LoVo (cell line): ENCODE measurements around the gene ELP1.
"Not testable (repeated sequence)": the region's sequence is repeated elsewhere in the genome, so short reads cannot be mapped to it uniquely, and the experiment has no call there.

Source experiments
- DNase-seq: peaks from one replicate; pipeline ENCODE4 v3.0.0-alpha.2; 2016; ENCODE audit warnings: low spot score

The ELP1 gene, protein sequence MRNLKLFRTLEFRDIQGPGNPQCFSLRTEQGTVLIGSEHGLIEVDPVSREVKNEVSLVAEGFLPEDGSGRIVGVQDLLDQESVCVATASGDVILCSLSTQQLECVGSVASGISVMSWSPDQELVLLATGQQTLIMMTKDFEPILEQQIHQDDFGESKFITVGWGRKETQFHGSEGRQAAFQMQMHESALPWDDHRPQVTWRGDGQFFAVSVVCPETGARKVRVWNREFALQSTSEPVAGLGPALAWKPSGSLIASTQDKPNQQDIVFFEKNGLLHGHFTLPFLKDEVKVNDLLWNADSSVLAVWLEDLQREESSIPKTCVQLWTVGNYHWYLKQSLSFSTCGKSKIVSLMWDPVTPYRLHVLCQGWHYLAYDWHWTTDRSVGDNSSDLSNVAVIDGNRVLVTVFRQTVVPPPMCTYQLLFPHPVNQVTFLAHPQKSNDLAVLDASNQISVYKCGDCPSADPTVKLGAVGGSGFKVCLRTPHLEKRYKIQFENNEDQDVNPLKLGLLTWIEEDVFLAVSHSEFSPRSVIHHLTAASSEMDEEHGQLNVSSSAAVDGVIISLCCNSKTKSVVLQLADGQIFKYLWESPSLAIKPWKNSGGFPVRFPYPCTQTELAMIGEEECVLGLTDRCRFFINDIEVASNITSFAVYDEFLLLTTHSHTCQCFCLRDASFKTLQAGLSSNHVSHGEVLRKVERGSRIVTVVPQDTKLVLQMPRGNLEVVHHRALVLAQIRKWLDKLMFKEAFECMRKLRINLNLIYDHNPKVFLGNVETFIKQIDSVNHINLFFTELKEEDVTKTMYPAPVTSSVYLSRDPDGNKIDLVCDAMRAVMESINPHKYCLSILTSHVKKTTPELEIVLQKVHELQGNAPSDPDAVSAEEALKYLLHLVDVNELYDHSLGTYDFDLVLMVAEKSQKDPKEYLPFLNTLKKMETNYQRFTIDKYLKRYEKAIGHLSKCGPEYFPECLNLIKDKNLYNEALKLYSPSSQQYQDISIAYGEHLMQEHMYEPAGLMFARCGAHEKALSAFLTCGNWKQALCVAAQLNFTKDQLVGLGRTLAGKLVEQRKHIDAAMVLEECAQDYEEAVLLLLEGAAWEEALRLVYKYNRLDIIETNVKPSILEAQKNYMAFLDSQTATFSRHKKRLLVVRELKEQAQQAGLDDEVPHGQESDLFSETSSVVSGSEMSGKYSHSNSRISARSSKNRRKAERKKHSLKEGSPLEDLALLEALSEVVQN (N-terminal part only)

GRCh38 chr9:108933718-108934322 is at the start of gene ELP1:
ELP1 (minus strand) TSS chr9:108934124; CDS start chr9:108931146, 2,978 bp downstream.
- peak; percentile 93 for DNase-seq

DNA sequence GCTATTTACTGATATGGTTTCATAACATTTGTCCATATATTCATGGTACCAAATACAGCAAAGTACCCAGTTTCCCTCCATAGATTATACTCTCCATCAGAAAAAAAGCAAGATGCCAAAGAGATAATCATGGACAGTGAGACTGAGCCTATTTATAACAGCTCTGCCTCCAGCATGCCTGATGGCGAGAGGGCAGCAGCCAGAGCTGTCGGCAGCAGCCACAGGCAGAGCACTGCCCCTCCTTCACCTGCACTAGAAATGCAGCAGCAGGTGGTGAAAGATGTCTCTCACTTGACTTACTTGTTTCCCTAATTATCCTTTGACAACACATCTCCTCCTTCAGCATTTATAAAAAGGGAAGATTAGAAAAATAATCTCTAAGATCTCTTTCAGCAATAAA is 47.0 kb upstream of the ELP1 start:
- no peak for DNase-seq

GRCh38 chr9:108978205-108978604 is 44.3 kb upstream of the ELP1 start:
- DNase-seq: no peak

DNA sequence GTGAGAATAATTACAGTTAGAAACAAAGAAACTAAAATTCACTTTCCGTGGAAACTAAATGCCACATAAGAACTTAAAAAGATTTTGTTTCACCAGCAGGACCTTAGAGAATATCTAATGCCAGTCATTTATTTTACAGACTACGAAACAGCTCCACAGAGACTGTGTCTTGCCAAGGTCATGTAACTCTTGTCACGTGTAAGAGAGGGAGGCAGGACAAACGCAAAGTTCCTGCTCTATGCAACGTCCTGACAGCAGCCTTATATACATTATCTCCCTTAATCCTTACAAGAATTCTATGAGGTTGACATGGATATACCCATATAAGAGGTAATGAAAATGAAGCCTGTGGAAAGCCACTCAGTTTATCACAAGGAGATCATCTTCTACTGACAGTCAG is 40.0 kb upstream of the ELP1 start:
- DNase-seq: no peak

GRCh38 chr9:108972626-108973209 is 38.8 kb upstream of the ELP1 start:
- DNase-seq: no peak

GRCh38 chr9:108972186-108972585 is 38.3 kb upstream of the ELP1 start:
- no peak for DNase-seq

- not testable (repeated sequence) for DNase-seq
Measured at GRCh38 chr9:108971392-108971791, 37.5 kb upstream of the ELP1 start.

DNA sequence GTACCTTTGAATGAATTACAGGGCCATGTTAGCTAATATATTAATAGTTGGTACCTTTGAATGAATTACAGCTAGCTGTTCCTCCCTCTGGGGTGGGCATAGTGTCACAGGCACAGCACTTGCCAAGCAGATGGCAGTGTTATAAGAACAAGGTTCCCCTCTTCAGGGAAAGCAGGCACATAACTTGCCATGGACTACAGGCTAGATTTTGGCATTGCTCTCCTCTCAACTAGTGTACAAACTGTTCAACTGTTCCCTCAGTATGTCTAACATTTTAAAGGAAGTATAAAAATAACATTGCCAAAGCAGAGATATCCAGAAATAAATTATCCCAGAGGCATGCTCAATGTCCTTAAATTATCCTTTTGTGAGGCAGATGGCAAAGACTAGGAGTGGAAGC is 34.0 kb upstream of the ELP1 start:
- no peak for DNase-seq

DNA sequence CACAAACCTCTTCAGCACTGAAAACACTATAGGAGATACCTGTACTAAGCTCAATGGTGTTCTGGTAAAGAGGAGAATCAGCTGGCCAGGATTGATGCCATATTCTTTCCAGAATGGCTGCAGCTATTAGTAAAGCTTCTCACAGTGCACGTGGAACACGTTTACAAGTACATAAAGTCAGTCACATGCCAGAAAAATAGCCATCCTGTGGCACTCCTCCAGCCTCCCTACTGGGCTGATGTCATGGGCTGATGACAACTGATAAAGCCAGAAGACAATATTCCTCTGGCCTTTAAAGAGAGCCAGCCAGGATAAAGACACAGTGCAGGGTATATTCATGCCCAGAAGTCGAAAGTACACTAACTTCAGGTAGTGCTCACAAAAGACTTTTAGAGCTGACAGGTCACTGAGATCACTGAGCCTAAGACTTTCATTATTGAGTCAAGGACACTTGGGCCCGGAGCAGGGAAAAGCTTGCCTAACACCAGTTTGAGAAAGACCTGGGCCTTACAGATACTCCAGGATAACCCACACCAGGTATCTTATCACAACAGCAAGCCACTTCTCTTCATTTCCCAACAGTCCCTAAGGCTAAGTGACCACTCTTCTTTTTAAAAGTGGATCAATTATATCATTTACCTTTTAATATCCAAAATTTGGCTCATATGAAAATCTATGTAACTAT is 29.7 kb upstream of the ELP1 start:
- DNase-seq: no peak

- no peak for DNase-seq
Measured at GRCh38 chr9:108961151-108961550, 27.2 kb upstream of the ELP1 start.

- no peak for DNase-seq
Measured at GRCh38 chr9:108960331-108960730, 26.4 kb upstream of the ELP1 start.

- no peak for DNase-seq
Measured at GRCh38 chr9:108956631-108957026, 22.7 kb upstream of the ELP1 start.

- no peak for DNase-seq
Measured at GRCh38 chr9:108956022-108956630, 22.2 kb upstream of the ELP1 start.

DNA sequence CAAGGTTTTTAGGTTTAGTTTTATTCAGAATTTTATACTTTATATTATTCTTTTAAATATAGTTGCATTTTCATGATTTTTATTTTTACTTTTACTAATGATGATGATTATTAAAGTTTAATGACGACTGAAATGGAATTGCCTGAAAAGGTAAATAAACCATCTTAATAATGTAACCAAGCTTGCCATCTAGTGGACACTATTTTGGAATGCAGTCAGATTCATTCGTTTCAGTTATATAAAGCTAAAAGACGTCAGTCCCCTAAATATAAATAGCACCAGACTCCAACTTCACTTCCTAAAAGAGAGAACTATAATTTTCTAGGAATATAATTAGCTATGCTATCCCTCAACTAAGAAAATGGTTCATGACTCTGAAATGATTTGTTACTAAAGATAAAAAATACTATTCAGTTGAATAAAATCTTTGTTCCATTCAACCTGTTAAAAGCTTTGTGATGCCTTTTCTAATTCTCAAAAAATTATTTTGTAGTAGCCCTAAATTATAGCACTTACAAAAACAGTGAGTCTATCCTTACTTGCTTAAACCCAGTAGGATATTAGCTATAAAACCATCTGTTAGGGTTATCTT is 20.2 kb upstream of the ELP1 start:
- peak; percentile 46 for DNase-seq

DNA sequence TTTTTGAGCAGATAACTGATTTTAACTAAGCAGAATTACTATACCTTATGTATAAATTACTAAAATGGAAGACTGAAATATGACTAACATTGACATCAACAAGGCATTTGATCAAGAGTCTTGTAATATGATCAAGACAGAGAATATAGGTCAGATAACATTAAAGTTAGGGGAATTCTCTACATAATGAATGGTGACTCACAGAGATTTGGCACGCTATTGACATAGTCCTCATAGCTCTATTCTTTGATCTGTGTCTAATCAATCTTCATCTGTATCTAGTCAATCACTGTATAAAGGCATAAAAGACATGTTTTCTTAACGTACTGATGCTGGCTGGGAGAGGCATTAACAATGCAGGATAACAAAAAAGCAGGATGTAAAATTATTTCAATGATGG is 17.7 kb upstream of the ELP1 start:
- no peak for DNase-seq

DNA sequence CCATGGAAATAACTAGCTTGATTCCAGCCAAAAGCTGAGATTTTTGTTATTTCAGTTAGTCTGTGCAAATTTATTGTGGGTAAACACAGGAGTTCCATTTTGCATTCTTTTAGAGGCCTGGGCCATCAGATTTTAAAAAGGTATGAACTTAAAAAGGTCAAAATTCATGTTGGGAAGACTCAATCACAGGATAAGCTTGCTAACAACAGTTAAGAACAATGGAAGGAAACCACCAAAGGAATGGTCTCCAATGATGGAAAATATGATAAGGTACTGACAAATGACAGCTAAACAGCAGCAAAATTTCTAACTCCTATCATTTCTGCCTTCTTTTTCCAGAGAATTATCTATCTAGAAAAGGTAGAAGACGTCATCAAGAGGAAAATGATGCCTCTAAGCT is 16.2 kb upstream of the ELP1 start:
- DNase-seq: no peak

- no peak for DNase-seq
Measured at GRCh38 chr9:108939975-108940374, 6.1 kb upstream of the ELP1 start.

DNA sequence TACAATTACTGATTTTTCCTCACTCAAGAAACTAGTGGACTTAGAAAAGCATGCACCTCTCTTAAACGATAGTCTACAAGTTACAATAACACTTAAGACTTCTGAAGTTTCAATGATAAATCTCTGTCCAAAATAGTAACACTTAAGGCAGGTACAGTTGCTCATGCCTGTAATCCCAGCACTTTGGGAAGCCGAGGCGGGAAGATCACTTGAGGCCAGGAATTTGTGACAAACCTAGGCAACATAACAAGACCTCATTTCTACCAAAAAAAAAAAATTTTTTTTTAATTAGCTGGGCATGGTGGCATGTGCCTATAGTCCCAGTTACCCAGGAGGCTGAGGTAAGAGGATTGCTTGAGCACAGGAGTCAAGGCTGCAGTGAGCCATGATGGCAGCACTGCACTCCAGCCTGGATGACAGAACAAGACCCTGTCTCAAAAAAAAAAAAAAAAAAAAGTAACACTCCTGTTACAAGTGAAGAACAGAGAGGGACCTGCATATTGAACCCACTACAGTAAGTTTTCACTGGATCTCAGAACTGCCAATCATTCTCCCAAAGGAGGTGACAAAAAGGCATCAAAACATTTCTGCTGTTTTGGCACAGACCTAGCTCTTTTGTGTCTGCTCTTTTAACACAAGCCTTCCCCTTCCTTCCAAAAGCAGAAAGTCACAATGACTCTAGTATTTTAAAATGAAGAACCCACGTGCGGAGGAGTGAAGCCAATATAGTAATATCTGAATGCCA is 3.8 kb upstream of the ELP1 start:
- no peak for DNase-seq

- DNase-seq: peak; percentile 84
Measured at GRCh38 chr9:108934323-108934893, 484 bp upstream of the ELP1 start, which contains the start of gene ABITRAM. ABITRAM (plus strand) TSS chr9:108934400; CDS start chr9:108934487, 87 bp downstream.
